GM12878 (cell line): ENCODE measurements around the gene TMEM35A. TPM values are rescaled to one million over a fixed set of nuclear protein-coding genes. Genes with fewer than 3 reads are reported as not detected.

Source experiments
- ATAC-seq: fragments of 200-7000 bp; cut with Tn5 transposase; 3 replicates; pipeline ENCODE4 v1.9.1; 2020; ENCODE audit warnings: mild to moderate bottlenecking, moderate library complexity
- BruUV-seq: library from RNA; stranded (reverse); fragments of 400-500 nt; replicated peaks from 2 replicates; lab custom pipeline; 2021; lab: Mats Ljungman, UMichigan
- CTCF ChIA-PET: fragments of 300-600 bp; sonication (Branson Sonifier 250); formaldehyde crosslinking; extraction: SDS; loops from one replicate; lab custom pipeline; 2021; ENCODE audit warnings: inconsistent platforms; lab: Yijun Ruan, JAX
- POLR2A ChIA-PET: fragments of 350-600 bp; formaldehyde crosslinking; extraction: SDS; loops from one replicate; lab custom pipeline; 2021; ENCODE audit warnings: inconsistent platforms; lab: Charles Lee
- RAD21 ChIA-PET: fragments of 300-600 bp; sonication (Branson Sonifier 250); formaldehyde crosslinking; loops from one replicate; lab custom pipeline; 2023; ENCODE audit warnings: antibody characterized with exemption; ENCODE audit not compliant: unreplicated experiment; lab: Charles Lee
- SMC1A ChIA-PET: fragments of 300-600 bp; sonication (Branson Sonifier 250); formaldehyde crosslinking; loops from one replicate; lab custom pipeline; 2023; ENCODE audit not compliant: unreplicated experiment, uncharacterized antibody; lab: Charles Lee
- DNase-seq: peaks from one replicate; pipeline ENCODE4 v3.0.0-alpha.2; 2011; ENCODE audit warnings: low read depth, low spot score
- FAIRE-seq: peaks from 3 replicates; lab custom pipeline; 2011; peaks lifted over from hg19 to GRCh38; lab: Jason Lieb, UNC
- H2AFZ ChIP-seq: 2 replicates; pipeline ENCODE4 v1.6.0; 2011; ENCODE audit warnings: low read depth, low read length, control low read depth; ENCODE audit not compliant: control insufficient read depth
- H3K27ac ChIP-seq: 2 replicates; pipeline ENCODE4 v1.5.1; 2011; ENCODE audit warnings: control low read depth; ENCODE audit not compliant: control insufficient read depth, insufficient read depth
- H3K27me3 ChIP-seq, 2 experiments: replicated peaks in 1 of 2; 2 replicates each; pipeline versions ENCODE4 v1.6.0 to v1.6.1; 2011; ENCODE audit warnings: low read length in 1 of 2; ENCODE audit not compliant: control insufficient read depth in 2 of 2, insufficient read depth in 2 of 2
- H3K36me3 ChIP-seq, 2 experiments: 2 replicates each; pipeline ENCODE4 v1.5.1; 2011; ENCODE audit warnings: low read length in 1 of 2; ENCODE audit not compliant: control insufficient read depth in 2 of 2, insufficient read depth in 2 of 2
- H3K4me1 ChIP-seq: 2 replicates; pipeline ENCODE4 v1.6.1; 2011; ENCODE audit warnings: mild to moderate bottlenecking, low read length, moderate library complexity, mixed read lengths; ENCODE audit not compliant: control insufficient read depth, insufficient read depth
- H3K4me2 ChIP-seq: 2 replicates; pipeline ENCODE4 v1.6.0; 2011; ENCODE audit warnings: control low read depth; ENCODE audit not compliant: control insufficient read depth, insufficient read depth
- H3K4me3 ChIP-seq: fragments of 200-600 bp; sonication (generic); 2 replicates; pipeline ENCODE4 v1.5.1; 2016
- H3K79me2 ChIP-seq: 2 replicates; pipeline ENCODE4 v1.6.0; 2011; ENCODE audit warnings: low read length; ENCODE audit not compliant: control insufficient read depth, insufficient read depth
- H3K9ac ChIP-seq: 2 replicates; pipeline ENCODE4 v1.8.0; 2011; ENCODE audit warnings: low read length, control low read depth, mixed read lengths; ENCODE audit not compliant: control insufficient read depth, insufficient read depth
- H3K9me3 ChIP-seq: replicated peaks from 3 replicates; pipeline ENCODE4 v1.5.1; 2011; ENCODE audit warnings: mild to moderate bottlenecking, low read length; ENCODE audit not compliant: control insufficient read depth, insufficient read depth
- H4K20me1 ChIP-seq: 2 replicates; pipeline ENCODE4 v1.6.0; 2011; ENCODE audit not compliant: control insufficient read depth, insufficient read depth
- ATF7 ChIP-seq: fragments of 450-650 bp; IDR thresholded peaks from 2 replicates; pipeline ENCODE4 v1.6.1; 2016; ENCODE audit warnings: low read depth, mild to moderate bottlenecking
- BCL11A ChIP-seq: IDR thresholded peaks from 2 replicates; pipeline ENCODE4 v1.6.1; 2011; ENCODE audit warnings: low read depth, low read length
- CHD2 ChIP-seq: IDR thresholded peaks from 2 replicates; pipeline ENCODE4 v1.6.1; 2011; ENCODE audit warnings: low read depth, low read length, improper control_type of control experiment, borderline replicate concordance
- DPF2 ChIP-seq: fragments of 450-650 bp; IDR thresholded peaks from 2 replicates; pipeline ENCODE4 v1.6.1; 2017; ENCODE audit warnings: mild to moderate bottlenecking
- LARP7 ChIP-seq: fragments of 450-650 bp; IDR thresholded peaks from 2 replicates; pipeline ENCODE4 v1.6.1; 2017; ENCODE audit warnings: mild to moderate bottlenecking
- SKIL ChIP-seq: fragments of 450-650 bp; IDR thresholded peaks from 2 replicates; pipeline ENCODE4 v1.6.1; 2017; ENCODE audit warnings: mild to moderate bottlenecking, low read depth, inconsistent platforms; ENCODE audit not compliant: poor library complexity, severe bottlenecking
- SMARCA5 ChIP-seq: fragments of 450-650 bp; IDR thresholded peaks from 2 replicates; pipeline ENCODE4 v1.6.1; 2017; ENCODE audit warnings: mild to moderate bottlenecking
- SP1 ChIP-seq: IDR thresholded peaks from one replicate; pipeline ENCODE4 v1.6.1; 2011; ENCODE audit warnings: low read depth, low read length
- SREBF1 ChIP-seq: IDR thresholded peaks from 2 replicates; pipeline ENCODE4 v1.6.1; 2012; ENCODE audit warnings: mild to moderate bottlenecking, low read length
- ZNF384 ChIP-seq: IDR thresholded peaks from 2 replicates; pipeline ENCODE4 v1.6.1; 2012; ENCODE audit warnings: low read depth, mild to moderate bottlenecking, low read length, improper control_type of control experiment, borderline replicate concordance
- WGBS: methylation state at CpG from one replicate; pipeline ENCODE4 v1.1.6; 2016; ENCODE audit warnings: low lambda C conversion rate; ENCODE audit not compliant: insufficient replicate concordance, insufficient coverage; ENCODE audit errors: missing lambda C conversion rate; 5-methylcytosine and 5-hydroxymethylcytosine counted together
- in situ Hi-C: fragments of 300-500 bp; cut with MboI; formaldehyde crosslinking; loops from 9 replicates; pipeline ENCODE4 v1.14.3; 2018; ENCODE audit warnings: mixed read lengths
- intact Hi-C: fragments of 100-400 bp; cut with micrococcal nuclease; formaldehyde crosslinking; loops from one replicate; pipeline ENCODE4 v1.14.2; 2022; ENCODE audit not compliant: unreplicated experiment
- polyA plus RNA-seq, 11 experiments: library from polyadenylated mRNA; depleted of rRNA in 4 of 11; unstranded in 6 of 11; stranded (reverse) in 5 of 11; fragments of >200 nt; fragmentation: Nextera tagmentation in 4 of 11; fragmentation: Illumina TruSeq in 1 of 11; extraction: Ambion mirVana in 4 of 11; extraction: Trizol in 1 of 11; gene quantifications; 1 replicate in 1 of 11; 2 replicates in 10 of 11; pipeline versions ENCODE4 v1.2.1 to v1.2.3, GENCODE V29; 2011 to 2016; ENCODE audit warnings: inconsistent platforms in 2 of 11, missing spikeins in 2 of 11, low read depth in 1 of 11
- total RNA-seq, 4 experiments: library from RNA; depleted of rRNA in 3 of 4; stranded (reverse); fragments of >200 nt in 3 of 4; fragmentation: Illumina TruSeq in 1 of 4; extraction: Trizol in 1 of 4; gene quantifications; 2 replicates each; pipeline versions ENCODE4 v1.2.1 to v1.2.3, GENCODE V29; 2013 to 2021
- TF ChIP-seq, protein P1 (sequence below): fragments of 450-650 bp; conservative IDR thresholded peaks from 2 replicates; pipeline ENCODE4 v1.6.1; 2017; ENCODE audit warnings: mild to moderate bottlenecking, moderate library complexity
- TF ChIP-seq, protein P2 (sequence below): IDR thresholded peaks from 2 replicates; pipeline ENCODE4 v1.6.1; 2012; ENCODE audit warnings: mild to moderate bottlenecking, low read depth, low read length
- TF ChIP-seq, protein P3 (sequence below): IDR thresholded peaks from 2 replicates; pipeline ENCODE4 v1.6.1; 2012; ENCODE audit warnings: improper control_type of control experiment, low read depth, low read length; ENCODE audit not compliant: insufficient replicate concordance

The TMEM35A gene
- total and polyA plus RNA-seq, 10 of the 15 experiments (the other 5 are each of a cell fraction or from before 2014, with no cell fraction given): not detected

- intact Hi-C loops: no loop called here
- H4K20me1 ChIP-seq: no peaks in the 10 kb centered on the region
- no peaks in the 10 kb centered on the region for H3K27me3 ChIP-seq
- no peaks in the 10 kb centered on the region for H3K9me3 ChIP-seq
- H3K36me3 ChIP-seq: no peaks in the 10 kb centered on the region
- FAIRE-seq: no peak
- ChIA-PET RAD21 (no interaction called here), POLR2A (interaction anchor here (1.2 kb wide), 1 partner anchor 11 kb away, joined by 3 read pairs; the partner anchor contains the start of gene CENPI), SMC1A (no interaction called here), CTCF (no interaction called here)
- 66% methylated on average over 4 of the region's 4 CpGs for WGBS
- no peak for ATAC-seq
- no peak overlapping the region for H3K27ac ChIP-seq
- H2AFZ ChIP-seq: no peak overlapping the region
- no peaks in the 10 kb centered on the region for H3K79me2 ChIP-seq
- no peaks in the 10 kb centered on the region for H3K4me1 ChIP-seq
- BruUV-seq: no TSS peak
- DNase-seq: no peak
- no peak overlapping the region for H3K4me2 ChIP-seq
- no peak overlapping the region for H3K4me3 ChIP-seq
- in situ Hi-C loops: no loop called here
- no peak overlapping the region for H3K9ac ChIP-seq
- TF ChIP-seq ATF7: no peak
- TF ChIP-seq, protein P1, sequence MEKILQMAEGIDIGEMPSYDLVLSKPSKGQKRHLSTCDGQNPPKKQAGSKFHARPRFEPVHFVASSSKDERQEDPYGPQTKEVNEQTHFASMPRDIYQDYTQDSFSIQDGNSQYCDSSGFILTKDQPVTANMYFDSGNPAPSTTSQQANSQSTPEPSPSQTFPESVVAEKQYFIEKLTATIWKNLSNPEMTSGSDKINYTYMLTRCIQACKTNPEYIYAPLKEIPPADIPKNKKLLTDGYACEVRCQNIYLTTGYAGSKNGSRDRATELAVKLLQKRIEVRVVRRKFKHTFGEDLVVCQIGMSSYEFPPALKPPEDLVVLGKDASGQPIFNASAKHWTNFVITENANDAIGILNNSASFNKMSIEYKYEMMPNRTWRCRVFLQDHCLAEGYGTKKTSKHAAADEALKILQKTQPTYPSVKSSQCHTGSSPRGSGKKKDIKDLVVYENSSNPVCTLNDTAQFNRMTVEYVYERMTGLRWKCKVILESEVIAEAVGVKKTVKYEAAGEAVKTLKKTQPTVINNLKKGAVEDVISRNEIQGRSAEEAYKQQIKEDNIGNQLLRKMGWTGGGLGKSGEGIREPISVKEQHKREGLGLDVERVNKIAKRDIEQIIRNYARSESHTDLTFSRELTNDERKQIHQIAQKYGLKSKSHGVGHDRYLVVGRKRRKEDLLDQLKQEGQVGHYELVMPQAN: no peak
- no peak for TF ChIP-seq LARP7
- no peak for TF ChIP-seq BCL11A
- no peak for TF ChIP-seq SMARCA5
- no peak for TF ChIP-seq SP1
- TF ChIP-seq, protein P2, sequence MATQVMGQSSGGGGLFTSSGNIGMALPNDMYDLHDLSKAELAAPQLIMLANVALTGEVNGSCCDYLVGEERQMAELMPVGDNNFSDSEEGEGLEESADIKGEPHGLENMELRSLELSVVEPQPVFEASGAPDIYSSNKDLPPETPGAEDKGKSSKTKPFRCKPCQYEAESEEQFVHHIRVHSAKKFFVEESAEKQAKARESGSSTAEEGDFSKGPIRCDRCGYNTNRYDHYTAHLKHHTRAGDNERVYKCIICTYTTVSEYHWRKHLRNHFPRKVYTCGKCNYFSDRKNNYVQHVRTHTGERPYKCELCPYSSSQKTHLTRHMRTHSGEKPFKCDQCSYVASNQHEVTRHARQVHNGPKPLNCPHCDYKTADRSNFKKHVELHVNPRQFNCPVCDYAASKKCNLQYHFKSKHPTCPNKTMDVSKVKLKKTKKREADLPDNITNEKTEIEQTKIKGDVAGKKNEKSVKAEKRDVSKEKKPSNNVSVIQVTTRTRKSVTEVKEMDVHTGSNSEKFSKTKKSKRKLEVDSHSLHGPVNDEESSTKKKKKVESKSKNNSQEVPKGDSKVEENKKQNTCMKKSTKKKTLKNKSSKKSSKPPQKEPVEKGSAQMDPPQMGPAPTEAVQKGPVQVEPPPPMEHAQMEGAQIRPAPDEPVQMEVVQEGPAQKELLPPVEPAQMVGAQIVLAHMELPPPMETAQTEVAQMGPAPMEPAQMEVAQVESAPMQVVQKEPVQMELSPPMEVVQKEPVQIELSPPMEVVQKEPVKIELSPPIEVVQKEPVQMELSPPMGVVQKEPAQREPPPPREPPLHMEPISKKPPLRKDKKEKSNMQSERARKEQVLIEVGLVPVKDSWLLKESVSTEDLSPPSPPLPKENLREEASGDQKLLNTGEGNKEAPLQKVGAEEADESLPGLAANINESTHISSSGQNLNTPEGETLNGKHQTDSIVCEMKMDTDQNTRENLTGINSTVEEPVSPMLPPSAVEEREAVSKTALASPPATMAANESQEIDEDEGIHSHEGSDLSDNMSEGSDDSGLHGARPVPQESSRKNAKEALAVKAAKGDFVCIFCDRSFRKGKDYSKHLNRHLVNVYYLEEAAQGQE: no peak
- TF ChIP-seq, protein P3, sequence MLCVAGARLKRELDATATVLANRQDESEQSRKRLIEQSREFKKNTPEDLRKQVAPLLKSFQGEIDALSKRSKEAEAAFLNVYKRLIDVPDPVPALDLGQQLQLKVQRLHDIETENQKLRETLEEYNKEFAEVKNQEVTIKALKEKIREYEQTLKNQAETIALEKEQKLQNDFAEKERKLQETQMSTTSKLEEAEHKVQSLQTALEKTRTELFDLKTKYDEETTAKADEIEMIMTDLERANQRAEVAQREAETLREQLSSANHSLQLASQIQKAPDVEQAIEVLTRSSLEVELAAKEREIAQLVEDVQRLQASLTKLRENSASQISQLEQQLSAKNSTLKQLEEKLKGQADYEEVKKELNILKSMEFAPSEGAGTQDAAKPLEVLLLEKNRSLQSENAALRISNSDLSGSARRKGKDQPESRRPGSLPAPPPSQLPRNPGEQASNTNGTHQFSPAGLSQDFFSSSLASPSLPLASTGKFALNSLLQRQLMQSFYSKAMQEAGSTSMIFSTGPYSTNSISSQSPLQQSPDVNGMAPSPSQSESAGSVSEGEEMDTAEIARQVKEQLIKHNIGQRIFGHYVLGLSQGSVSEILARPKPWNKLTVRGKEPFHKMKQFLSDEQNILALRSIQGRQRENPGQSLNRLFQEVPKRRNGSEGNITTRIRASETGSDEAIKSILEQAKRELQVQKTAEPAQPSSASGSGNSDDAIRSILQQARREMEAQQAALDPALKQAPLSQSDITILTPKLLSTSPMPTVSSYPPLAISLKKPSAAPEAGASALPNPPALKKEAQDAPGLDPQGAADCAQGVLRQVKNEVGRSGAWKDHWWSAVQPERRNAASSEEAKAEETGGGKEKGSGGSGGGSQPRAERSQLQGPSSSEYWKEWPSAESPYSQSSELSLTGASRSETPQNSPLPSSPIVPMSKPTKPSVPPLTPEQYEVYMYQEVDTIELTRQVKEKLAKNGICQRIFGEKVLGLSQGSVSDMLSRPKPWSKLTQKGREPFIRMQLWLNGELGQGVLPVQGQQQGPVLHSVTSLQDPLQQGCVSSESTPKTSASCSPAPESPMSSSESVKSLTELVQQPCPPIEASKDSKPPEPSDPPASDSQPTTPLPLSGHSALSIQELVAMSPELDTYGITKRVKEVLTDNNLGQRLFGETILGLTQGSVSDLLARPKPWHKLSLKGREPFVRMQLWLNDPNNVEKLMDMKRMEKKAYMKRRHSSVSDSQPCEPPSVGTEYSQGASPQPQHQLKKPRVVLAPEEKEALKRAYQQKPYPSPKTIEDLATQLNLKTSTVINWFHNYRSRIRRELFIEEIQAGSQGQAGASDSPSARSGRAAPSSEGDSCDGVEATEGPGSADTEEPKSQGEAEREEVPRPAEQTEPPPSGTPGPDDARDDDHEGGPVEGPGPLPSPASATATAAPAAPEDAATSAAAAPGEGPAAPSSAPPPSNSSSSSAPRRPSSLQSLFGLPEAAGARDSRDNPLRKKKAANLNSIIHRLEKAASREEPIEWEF: no peak
- TF ChIP-seq SREBF1: no peak
- TF ChIP-seq ZNF384: no peak
- TF ChIP-seq CHD2: no peak
- no peak for TF ChIP-seq DPF2
- no peak for TF ChIP-seq SKIL
Measured at GRCh38 chrX:101108284-101108683, 29.6 kb downstream of the TMEM35A start.
